Measurements from ENCODE around the gene PTPRD. TPM values are rescaled to one million over a fixed set of nuclear protein-coding genes. Genes with fewer than 3 reads are reported as not detected.

PTPRD gene
- total RNA-seq, 1 donor from 2014 or later = not detected

DNA sequence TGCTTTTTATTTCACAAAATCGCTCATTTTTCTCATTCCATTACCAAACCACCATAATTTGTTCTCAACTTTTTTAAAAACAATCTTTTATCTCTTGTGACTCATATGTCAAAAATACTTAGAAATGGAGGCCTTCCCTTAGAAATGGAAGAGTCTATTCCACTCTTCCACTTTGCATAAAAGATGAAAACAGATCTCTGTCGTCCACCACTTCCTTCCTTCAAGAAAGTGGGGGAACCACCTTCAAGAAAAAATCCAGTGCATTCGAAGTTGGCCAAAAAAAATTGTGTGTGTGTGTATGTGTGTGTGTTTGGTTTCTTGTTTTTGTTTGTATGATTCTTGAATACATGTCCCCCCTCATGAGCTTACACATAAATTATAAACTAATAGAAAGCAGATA lies 2184.4 kb downstream of the PTPRD start:
- intact Hi-C loops (cut with micrococcal nuclease) = no loop called here

DNA sequence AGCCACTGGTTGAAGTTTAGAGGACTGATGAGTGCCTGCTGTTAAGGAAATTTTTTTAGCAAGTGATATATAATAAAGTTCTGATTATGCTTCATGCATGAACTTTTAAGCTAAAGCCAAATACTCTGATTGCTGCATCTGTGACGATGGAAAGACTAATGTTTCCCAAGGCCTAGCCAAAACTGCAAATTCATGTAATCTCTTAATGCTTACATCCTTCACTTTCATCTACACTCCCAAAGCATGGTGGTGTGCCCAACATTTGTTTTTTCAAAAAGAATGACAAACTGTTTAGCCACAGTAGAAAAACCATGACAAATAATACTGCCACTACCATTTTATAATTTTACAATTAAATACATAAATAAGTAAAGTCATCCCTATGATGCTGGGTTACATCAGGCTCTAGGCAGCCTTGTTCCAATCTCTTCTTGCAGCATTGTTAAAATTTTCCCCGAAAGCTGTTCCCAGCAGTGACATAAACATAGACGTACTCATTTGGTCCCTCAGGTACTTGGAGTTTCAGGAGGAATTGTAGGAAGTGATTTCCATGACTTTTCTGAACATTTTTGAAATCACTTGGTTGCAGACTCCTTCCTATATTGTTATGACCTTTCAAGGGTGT lies 2187.9 kb downstream of the PTPRD start:
- intact Hi-C loops (cut with micrococcal nuclease) = no loop called here

DNA sequence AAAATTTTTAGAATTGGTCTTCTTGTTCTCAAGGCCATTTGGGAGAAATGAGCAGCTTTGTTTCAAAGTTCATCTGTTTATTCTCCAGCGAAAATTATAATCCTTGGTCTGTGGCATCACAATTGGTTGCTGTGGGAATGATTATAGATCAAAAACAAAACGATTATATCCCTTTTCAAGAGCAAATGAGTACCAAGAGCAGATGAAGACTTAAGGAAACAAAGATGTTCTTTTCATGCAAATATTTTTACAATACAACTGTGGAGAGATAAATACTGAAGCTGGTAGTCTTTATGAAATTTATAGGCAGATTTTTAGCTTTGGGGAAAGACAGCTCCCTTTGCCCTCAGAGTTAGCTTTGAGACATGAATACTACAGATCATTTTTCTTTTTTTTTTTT lies 2192.4 kb downstream of the PTPRD start:
- intact Hi-C loops (cut with micrococcal nuclease) = no loop called here

DNA sequence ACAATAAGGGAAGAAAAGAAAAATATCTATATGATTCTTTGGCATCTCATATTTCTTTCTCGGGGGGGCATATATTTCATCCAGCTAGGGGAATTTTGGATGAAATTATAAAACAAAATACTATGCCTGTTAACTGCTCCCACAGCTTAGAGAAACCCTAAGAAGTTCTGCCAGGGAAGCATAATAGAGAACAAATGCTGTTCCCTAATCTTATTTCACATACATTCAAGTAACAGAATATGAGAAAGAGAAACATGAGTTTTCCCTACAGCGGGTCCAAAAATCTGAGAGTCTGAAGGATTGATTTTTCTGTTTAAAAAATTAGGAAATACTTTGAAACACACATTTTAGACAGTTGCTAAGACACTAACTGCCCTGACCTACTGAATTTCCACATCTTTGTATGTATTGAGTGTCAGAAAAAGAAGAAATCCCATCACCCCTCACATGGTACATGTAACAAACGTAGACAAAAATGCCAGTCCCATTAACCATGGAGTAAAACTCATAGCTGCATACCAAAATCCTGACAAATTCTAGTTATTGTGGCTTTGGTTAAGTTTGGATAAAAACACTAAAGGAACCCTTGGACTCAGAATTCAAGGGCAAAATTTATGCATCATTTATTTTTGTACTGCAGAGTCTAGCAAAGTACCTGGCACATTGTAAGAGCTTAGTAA lies 2193.1 kb downstream of the PTPRD start:
- intact Hi-C loops (cut with micrococcal nuclease) = no loop called here

DNA sequence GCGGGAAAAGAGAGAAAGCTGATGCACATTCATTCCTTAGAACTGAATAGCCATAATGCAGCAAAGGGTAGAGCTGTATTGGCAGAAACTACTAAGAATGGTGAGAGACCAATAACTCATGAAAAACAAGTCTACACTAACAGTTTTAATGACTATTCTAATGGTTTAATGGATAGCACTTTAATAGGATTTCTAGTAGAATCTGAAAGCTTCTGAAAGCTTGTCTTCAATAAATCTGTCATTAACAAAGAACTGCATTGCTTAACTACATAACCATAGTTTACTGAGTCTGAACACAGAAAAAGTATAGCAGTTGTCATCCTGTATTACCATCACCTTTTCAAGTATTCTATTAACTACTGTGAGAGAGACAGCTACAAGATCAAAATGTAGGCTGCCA lies 2195.5 kb downstream of the PTPRD start:
- intact Hi-C loops (cut with micrococcal nuclease) = no loop called here

DNA sequence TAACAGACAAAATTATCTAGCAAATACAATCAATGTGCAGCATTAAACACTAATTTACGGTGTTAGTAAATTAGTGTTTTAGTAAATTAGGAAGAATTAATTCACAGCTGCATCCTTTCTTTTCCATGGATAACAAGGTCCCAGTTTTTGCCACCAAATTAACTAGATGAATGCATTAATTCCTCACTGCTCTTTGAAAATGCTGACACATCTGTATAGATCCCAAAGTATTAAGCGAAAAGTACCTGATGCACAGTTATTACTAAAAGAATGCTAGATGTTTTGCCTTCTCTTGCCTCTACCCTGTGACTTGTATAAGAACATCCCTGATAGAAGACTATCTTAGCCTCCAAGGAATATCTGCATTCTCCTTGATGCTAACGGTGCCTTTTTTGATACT lies 2200.5 kb downstream of the PTPRD start:
- intact Hi-C loops (cut with micrococcal nuclease) = no loop called here

DNA sequence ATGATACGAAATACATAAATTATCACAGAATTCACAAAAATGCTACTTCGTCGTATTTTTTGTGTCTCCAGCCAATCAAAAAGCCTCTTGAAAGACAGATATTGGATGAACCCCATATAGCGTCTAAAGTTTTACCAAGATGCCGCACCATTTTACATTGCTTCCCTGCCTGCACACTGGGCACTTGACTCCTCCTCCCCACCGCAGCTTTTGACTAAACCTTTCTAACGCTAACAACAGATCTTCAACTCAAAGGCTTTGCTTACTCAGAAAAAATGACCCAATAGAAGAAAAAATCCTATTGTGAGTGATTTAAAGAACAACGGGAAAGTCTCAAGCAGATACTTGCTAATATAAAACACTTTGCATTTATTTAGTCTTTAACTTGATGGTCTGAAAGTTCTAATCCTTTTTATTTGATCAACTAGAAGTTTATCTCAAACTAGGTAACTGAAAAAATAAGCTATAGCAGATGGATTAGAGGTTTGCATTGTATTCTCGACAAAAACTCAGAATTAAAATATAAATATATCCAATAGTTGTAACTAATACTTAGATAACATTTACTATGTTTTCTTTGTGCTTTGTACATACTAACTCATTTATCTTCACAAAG lies 2204.1 kb downstream of the PTPRD start:
- intact Hi-C loops (cut with micrococcal nuclease) = no loop called here

DNA sequence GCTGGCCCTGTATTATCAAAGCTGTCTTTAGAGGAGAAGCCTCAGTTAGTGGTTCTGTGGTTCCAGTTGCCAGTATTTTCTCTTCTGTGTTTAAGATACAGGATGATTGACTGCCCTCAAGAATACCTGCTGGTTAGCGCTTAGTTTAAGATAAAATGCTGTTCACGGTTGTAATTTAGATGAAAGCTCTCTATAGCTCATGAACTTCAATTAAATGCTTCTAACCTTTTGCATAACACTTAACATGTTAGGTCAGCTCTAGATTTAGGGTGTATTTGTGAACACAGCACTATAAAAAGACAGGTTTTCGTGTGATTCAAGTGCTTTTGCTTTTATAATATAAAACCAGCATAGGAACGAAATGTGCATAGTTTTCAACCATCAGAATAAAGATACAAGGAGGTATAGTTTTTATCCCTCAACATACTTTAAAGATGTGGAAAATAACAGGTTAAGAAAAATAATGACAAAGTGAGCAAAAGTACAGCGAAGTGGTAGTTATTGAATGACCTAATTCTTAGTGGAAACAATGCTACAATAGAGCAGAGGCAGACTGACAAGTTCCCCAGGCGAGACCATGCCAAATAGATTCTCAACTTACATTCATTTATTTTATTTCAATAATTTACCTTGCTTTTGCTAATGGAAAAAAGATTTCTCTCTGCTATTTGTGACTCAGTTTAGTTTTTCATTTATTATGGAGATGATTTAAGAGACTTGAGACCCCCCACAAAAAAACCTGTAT lies 2210.7 kb downstream of the PTPRD start:
- intact Hi-C loops (cut with micrococcal nuclease) = no loop called here

DNA sequence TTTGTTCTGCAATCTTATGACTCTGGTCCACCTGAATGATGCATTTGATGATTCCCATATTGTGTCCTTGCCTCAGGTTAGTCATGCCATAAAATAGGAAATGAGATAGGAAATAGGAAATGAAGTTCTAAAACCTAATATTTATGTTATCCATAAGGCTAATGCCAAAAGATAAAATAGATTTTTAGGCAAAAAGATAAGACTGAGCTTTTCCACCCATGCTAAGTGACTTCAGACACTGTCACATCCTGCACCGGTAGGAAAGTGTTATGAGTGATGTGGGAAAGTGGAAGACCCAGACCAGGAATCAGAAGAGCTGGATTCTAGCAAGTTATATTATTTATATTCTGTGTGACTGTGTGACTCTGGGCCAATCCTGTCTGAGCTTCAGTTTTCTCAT lies 2212.4 kb downstream of the PTPRD start:
- intact Hi-C loops (cut with micrococcal nuclease) = no loop called here

DNA sequence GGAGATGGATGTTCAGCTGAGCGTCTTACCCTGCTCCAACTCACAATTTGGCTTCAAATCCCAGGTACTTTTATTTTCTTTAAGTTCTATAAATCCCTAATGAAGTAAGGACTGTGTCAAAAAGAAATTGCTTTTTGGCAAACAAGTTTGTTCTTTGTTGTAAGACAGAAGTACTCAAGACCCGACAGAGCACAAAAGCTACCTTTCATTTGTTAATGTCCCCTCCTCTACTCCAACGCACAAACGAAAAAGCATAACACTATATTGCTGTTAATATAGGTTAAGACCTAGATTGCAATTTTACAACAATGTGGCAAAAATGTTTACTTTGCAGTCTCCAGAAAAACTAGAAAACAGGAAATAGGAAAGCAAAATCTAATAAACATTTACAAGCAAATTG lies 2217.8 kb downstream of the PTPRD start:
- intact Hi-C loops (cut with micrococcal nuclease) = no loop called here

DNA sequence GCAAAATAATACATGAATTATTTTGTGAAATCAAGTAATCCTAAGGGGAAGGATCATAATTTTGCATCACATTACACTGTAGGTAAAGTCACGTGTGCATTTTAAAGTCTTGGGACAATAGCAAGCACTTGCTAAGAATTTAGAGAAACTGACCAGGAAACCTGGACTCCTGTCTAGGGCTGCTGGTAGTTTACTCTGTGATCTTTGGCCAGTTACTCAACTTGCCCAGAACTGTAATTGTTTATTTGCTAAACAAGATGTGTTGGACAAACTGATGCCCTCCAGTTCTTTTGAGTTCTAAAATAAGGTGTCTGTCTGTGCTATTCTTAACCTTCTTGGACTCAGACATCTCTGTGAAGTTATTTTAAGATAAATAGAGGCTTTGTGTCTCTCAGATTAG lies 2218.5 kb downstream of the PTPRD start:
- intact Hi-C loops (cut with micrococcal nuclease) = no loop called here

DNA sequence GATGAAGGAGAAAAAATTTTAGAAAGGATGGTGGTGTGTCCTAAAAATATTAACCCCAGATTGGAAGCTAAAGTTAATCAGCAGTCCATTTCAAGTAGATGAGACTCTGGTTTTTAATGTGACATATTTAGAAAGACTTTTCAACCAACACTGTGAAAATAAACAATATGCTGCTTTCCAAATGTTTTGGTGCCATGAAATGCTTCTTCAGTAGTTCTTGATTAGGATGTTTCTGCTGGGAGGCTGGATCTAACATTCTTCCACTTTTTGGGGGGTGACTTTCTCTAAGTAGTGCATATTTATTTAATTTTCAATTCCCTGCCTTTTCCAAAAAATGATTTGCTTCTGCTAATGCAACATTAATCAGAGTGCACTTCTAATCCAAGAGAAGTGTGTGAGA lies 2219.9 kb downstream of the PTPRD start:
- intact Hi-C loops (cut with micrococcal nuclease) = no loop called here

DNA sequence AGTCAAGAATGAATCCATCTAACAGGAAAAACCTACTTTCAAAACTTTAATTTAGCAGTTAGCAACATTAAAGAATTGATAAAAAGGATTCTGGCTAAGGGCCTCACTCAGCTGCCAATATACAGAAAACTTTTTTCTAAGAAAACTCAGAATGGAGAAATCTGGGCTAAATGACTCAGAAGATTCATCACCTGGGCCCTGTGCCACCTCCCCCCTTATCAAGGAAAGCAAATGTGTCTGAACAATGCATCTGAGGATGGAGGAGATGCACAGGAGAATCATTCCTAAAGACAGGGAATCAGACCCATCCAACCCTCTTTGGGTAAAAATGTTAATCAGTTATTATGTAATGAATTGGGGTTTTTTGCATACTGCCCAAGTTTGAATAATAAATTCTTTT lies 2221.2 kb downstream of the PTPRD start:
- intact Hi-C loops (cut with micrococcal nuclease) = no loop called here

DNA sequence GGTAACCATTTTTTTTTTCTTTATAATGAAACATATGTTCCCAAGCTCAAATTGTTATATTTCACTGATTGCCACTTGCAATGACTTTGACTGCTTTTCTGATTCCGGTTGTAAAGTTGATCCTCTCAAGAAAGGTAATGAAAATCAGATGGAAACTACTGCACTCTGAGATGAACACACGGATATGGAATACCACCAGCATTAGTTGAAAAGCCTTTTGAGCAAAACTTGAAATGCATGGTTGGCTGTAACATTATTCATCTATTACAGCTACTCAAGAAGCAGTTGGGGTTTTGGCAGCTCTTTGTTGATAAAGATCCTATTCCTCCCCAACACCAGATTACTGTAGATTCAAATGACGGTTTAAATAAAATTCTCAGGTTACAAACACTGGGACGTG lies 2221.7 kb downstream of the PTPRD start:
- intact Hi-C loops (cut with micrococcal nuclease) = no loop called here

DNA sequence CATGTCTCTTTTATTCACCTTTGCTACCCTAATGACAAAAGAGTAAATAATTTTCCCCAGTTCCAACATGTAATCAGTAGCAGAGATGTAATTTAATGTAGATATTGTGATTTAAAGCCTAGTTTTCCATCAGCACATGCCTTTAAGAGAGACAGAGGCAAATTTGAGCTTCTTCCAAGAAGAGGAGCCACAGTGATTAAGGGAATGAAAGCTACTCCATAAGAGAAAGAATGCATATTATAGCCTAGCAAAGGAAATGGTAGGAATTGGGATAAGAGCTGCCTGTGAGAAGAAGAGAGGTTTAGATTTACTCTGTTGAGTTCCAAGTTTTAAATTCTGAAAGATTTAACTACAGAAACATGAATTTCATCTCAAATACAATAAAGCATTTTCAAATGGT lies 2222.2 kb downstream of the PTPRD start:
- intact Hi-C loops (cut with micrococcal nuclease) = no loop called here

DNA sequence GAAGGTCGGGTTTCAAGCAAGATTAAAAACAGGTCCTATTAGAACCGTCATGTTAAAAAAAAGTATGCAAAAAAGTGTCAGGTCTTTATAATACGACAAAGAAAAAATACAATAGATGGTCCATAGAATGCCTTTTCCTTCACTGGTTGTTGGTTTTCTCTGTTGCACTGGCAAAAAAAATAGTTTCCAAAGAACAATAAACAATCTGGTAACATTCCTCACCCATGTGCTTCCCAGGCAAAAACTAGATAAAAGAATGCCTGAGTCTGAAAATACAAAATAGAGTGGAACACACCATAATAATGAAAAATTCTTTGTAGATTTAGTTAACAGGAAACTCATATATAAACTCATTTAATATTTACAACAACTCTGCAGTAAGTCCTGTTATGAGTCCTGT lies 2223.3 kb downstream of the PTPRD start:
- intact Hi-C loops (cut with micrococcal nuclease) = no loop called here

DNA sequence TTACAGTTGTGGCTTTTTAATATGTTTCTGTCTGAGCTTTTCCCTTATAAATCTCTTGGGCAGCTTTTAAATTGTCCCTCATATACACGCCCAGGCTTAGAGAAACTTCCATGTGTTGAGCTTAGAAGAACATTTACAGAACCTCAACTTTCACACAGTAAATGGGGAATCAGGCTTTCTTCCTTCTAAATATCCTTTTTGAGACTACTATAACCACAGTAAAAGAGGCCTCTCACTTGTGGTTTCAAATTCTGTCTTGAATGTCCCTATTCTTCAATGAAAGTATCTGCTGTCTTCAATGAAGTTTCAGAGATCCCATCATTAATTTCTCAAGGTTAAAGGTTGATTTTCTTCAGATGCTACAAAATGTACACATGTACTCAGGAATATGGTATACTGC lies 2224.7 kb downstream of the PTPRD start:
- intact Hi-C loops (cut with micrococcal nuclease) = no loop called here

DNA sequence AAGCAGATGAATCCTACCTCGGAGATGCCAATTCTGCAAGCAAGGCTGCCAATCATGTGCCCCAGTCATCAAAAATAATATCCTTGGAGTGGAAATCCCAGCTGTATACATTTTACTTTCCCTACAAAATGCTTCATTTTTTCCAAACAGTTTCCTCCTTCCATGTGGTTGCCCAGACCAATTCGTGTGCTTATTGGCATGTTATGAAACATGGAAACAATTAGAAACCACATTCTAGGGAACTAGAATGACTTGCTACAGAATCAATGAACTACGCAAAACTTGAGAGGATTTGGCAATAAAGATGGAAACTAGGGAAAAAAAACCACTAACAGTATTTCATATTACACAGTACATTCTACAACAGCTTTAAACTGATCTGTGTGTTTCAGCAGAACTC lies 2228.7 kb downstream of the PTPRD start:
- intact Hi-C loops (cut with micrococcal nuclease) = no loop called here

DNA sequence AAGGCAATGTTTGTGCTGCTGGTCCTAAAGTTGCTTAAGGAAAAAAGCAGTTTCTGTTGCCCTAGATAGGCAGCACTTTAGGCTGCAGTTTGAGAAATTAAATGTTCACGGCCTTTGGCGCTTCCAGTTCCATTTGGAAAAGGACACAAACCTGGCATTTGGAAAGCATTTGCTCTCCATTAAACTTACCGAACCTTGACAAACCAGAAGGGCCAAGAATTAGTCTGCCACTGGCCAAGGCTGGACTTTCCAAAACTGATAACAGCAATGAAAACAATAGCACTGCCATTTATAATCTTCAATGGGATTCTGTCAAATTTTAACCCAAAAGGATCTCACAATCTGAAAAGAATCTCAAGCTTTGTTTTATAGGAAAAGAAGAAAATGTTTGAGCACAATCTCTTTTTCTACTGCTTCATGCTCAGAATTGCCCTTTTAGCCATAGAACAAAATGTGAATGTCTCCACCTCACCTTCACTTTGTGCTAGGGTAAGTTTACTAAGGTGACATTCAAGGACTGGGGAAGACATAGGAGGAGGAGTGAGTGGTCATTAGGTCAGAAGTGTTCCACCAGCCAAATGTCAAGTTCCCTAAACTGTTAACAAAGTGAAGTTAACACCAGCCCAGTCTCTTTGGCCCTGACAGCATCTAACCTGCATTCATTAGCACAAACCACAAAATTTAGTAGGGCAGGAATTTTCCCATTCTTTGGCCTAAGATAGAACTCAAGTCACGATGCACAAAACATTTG lies 2229.8 kb downstream of the PTPRD start:
- intact Hi-C loops (cut with micrococcal nuclease) = no loop called here

DNA sequence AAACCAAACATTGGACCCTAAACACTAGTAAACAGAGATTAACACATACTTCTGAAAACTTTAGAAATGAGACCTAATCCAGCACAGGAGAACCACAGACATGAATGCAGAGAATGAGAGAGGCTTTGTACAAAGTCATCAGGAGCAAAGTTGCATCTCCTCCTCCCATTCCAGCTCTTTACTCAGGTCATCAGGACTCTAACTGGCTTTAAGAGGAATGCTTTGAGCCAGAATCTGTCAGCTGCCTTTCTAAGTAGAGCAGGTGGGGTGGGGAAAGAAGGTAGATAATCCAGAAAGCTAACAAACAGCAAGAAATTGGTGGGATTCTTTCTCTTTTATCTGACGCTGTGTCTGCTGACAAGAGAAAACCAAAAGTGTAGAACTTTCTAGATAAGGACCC lies 2230.5 kb downstream of the PTPRD start:
- intact Hi-C loops (cut with micrococcal nuclease) = no loop called here

DNA sequence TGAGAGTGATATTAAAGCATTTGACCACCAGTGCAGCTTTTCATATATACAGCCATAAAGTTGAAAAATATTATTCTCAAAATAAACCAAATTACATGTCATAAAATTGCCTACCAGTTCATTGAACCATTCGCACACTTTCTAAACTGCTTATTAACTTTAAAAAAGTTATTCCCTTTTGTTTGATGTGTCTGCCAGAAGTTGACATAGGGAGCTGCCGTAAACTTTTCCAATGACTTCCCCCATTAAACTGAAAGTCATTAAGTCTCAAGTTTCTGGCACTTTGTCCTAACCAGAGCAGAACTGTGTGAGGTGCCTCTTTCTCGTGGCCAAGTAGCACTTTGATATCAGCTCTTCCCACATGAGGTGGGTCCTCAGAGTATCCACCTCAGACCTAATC lies 2231.2 kb downstream of the PTPRD start:
- intact Hi-C loops (cut with micrococcal nuclease) = no loop called here

DNA sequence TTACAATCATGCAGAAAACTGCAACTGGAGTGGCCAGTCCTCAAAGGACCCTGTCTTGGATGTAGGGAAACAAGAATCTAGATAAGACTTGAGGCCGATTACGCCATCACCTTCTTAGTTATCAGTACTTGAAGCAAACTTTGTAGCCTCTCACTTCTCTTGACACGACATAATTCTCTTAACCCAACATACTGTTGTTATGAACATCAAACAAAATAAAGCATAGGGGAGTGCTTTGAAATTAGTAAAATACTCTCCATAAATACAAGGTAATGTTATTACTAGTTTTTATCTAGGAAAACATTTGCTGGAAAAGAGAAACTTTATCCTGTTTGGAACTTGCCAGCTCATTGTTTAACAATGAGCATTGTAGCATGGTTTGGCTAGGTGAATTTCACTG lies 2238.3 kb downstream of the PTPRD start:
- intact Hi-C loops (cut with micrococcal nuclease) = no loop called here

Measured in T-helper 1 cell treated with Interleukin-12 subunit alpha and Interleukin-12 subunit beta and Interleukin-4 antibody, amounts not matched to agents 30 ng/mL and 1 ng/mL, for 36 hours (primary cell).